HG03039 (cell line): Measurements from ENCODE around the gene NINJ2.
"Not testable (repeated sequence)": the region's sequence is repeated elsewhere in the genome, so short reads cannot be mapped to it uniquely, and the experiment has no call there.

Experiments used
- ATAC-seq: cut with Tn5 transposase; IDR thresholded peaks from one replicate; pipeline ENCODE4 v1.9.1; 2021; ENCODE audit warnings: mild to moderate bottlenecking, moderate library complexity; ENCODE audit not compliant: unreplicated experiment

NINJ2 gene

GRCh38 chr12:663293-663871 is at the start of gene NINJ2:
Gene NINJ2 (minus strand): TSS chr12:663445. CDS start chr12:663360, 85 bp downstream.
- ATAC-seq, result no peak

GRCh38 chr12:712172-712863 is 49.1 kb upstream of the NINJ2 start:
- ATAC-seq, result no peak

- no peak for ATAC-seq
Measured at GRCh38 chr12:709455-710020, 46.3 kb upstream of the NINJ2 start.

GRCh38 chr12:708084-708483 is 44.8 kb upstream of the NINJ2 start:
- not testable (repeated sequence) for ATAC-seq

- no peak for ATAC-seq
Measured at GRCh38 chr12:704516-705242, 41.4 kb upstream of the NINJ2 start.

- ATAC-seq, result no peak
Measured at GRCh38 chr12:701896-702539, 38.8 kb upstream of the NINJ2 start.

GRCh38 chr12:700016-700415 is 36.8 kb upstream of the NINJ2 start:
- no peak for ATAC-seq

- ATAC-seq, result not testable (repeated sequence)
Measured at GRCh38 chr12:698222-698621, 35.0 kb upstream of the NINJ2 start.

- ATAC-seq, result no peak
Measured at GRCh38 chr12:697481-697880, 34.2 kb upstream of the NINJ2 start.

- no peak for ATAC-seq
Measured at GRCh38 chr12:694734-695503, 31.7 kb upstream of the NINJ2 start.

GRCh38 chr12:693934-694533 is 30.8 kb upstream of the NINJ2 start:
- no peak for ATAC-seq

- ATAC-seq, result no peak
Measured at GRCh38 chr12:692274-692673, 29.0 kb upstream of the NINJ2 start.

GRCh38 chr12:690466-690865 is 27.2 kb upstream of the NINJ2 start:
- no peak for ATAC-seq

GRCh38 chr12:685388-685787 is 22.1 kb upstream of the NINJ2 start:
- ATAC-seq, result no peak

- ATAC-seq, result no peak
Measured at GRCh38 chr12:684416-684815, 21.2 kb upstream of the NINJ2 start.

GRCh38 chr12:681568-682256 is 18.5 kb upstream of the NINJ2 start:
- no peak for ATAC-seq

- no peak for ATAC-seq
Measured at GRCh38 chr12:678747-679712, 15.8 kb upstream of the NINJ2 start.

GRCh38 chr12:675562-675961 is 12.3 kb upstream of the NINJ2 start:
- no peak for ATAC-seq
